Measurements from ENCODE around the gene SLC6A12.
A peak's percentile ranks its signal among the peaks of the same experiment; 100 is the strongest.

The SLC6A12 gene

GRCh38 chr12:212715-213526 lies 1.0 kb downstream of the SLC6A12 start:
- peak overlapping the region in 1 of 2 donors; percentile 22 for H3K4me3 ChIP-seq (ENCODE audit: low read length in 2 of 2)
- peak overlapping the region; percentile 8 for H3K23ac ChIP-seq (ENCODE audit: low read depth, low read length, poor library complexity)
- H2BK15ac ChIP-seq (ENCODE audit: low read length) = peak overlapping the region; percentile 25
- no peak overlapping the region for H3K4me2 ChIP-seq (ENCODE audit: insufficient read depth, low read length, poor library complexity, severe bottlenecking)
- no peak overlapping the region for H3K27ac ChIP-seq (replicated peaks; ENCODE audit: low read length)
- H2AK5ac ChIP-seq (ENCODE audit: low read depth, low read length) = peak overlapping the region; percentile 90
- H4K91ac ChIP-seq (ENCODE audit: low read depth, low read length, poor library complexity) = no peak overlapping the region
- no peak overlapping the region for H2AFZ ChIP-seq (ENCODE audit: low read length)
- H3K36me3 ChIP-seq (replicated peaks in 1 of 2; ENCODE audit: control insufficient read depth in 2 of 2, insufficient read depth in 2 of 2, low read length in 2 of 2) = no peaks in the 10 kb centered on the region
- no peak overlapping the region for H3K4ac ChIP-seq (ENCODE audit: low read length)
- H3K18ac ChIP-seq (ENCODE audit: low read length) = peak overlapping the region; percentile 89
- H3K27me3 ChIP-seq (ENCODE audit: control insufficient read depth in 3 of 3, insufficient read depth in 3 of 3, low read depth in 1 of 3, low read length in 3 of 3) = peaks cover 0 to 67% (median 0%) of the 10 kb centered on the region in 3 experiments
- no peak overlapping the region for H3K14ac ChIP-seq (ENCODE audit: low read length)
- H3K4me1 ChIP-seq (ENCODE audit: control insufficient read depth in 2 of 2, insufficient read depth in 1 of 2, low read depth in 1 of 2, low read length in 2 of 2) = peaks cover 6 to 22% of the 10 kb centered on the region in 2 donors
- no peak overlapping the region for H2BK5ac ChIP-seq (ENCODE audit: low read length)
- H4K8ac ChIP-seq (ENCODE audit: low read depth, low read length) = no peak overlapping the region
- no peak overlapping the region for H2BK120ac ChIP-seq (ENCODE audit: low read depth, low read length)
- no peak overlapping the region for H2BK12ac ChIP-seq (ENCODE audit: low read length)
- DNase-seq (ENCODE audit: low spot score) = no peak
- no peak overlapping the region for H3K9ac ChIP-seq (ENCODE audit: low read depth, low read length, poor library complexity)
- WGBS, 2 donors (ENCODE audit: extremely low coverage in 2 of 2, insufficient read length in 2 of 2, insufficient replicate concordance in 1 of 2) = no CpG with 5 or more reads among the region's 22 CpGs
- H3K9me3 ChIP-seq (replicated peaks in 1 of 2; ENCODE audit: control insufficient read depth in 2 of 2, insufficient read depth in 1 of 2, low read depth in 1 of 2, low read length in 2 of 2) = no peaks in the 10 kb centered on the region
- H3K79me1 ChIP-seq (ENCODE audit: low read depth, low read length) = no peaks in the 10 kb centered on the region

- Histone ChIP-seq H3K27me3 (ENCODE audit: control insufficient read depth in 3 of 3, insufficient read depth in 3 of 3, low read depth in 1 of 3, low read length in 3 of 3) (peaks cover 0 to 71% (median 0%) of the 10 kb centered on the region in 3 experiments), H3K4me1 (ENCODE audit: control insufficient read depth in 2 of 2, insufficient read depth in 1 of 2, low read depth in 1 of 2, low read length in 2 of 2) (peaks cover 6 to 22% of the 10 kb centered on the region in 2 donors), H2BK15ac (ENCODE audit: low read length) (no peak overlapping the region), H3K79me1 (ENCODE audit: low read depth, low read length) (no peaks in the 10 kb centered on the region), H3K14ac (ENCODE audit: low read length) (no peak overlapping the region), H4K91ac (ENCODE audit: low read depth, low read length, poor library complexity) (no peak overlapping the region), H2BK120ac (ENCODE audit: low read depth, low read length) (no peak overlapping the region), H2AFZ (ENCODE audit: low read length) (no peak overlapping the region), H2AK5ac (ENCODE audit: low read depth, low read length) (no peak overlapping the region), H3K9me3 (replicated peaks in 1 of 2; ENCODE audit: control insufficient read depth in 2 of 2, insufficient read depth in 1 of 2, low read depth in 1 of 2, low read length in 2 of 2) (no peaks in the 10 kb centered on the region), H4K8ac (ENCODE audit: low read depth, low read length) (no peak overlapping the region), H3K4ac (ENCODE audit: low read length) (no peak overlapping the region), H2BK5ac (ENCODE audit: low read length) (no peak overlapping the region), H3K18ac (ENCODE audit: low read length) (peak overlapping the region; percentile 51), H3K36me3 (replicated peaks in 1 of 2; ENCODE audit: control insufficient read depth in 2 of 2, insufficient read depth in 2 of 2, low read length in 2 of 2) (no peaks in the 10 kb centered on the region), H3K4me2 (ENCODE audit: insufficient read depth, low read length, poor library complexity, severe bottlenecking) (no peak overlapping the region), H2BK12ac (ENCODE audit: low read length) (no peak overlapping the region), H3K23ac (ENCODE audit: low read depth, low read length, poor library complexity) (no peak overlapping the region), H3K9ac (ENCODE audit: low read depth, low read length, poor library complexity) (no peak overlapping the region), H3K27ac (replicated peaks; ENCODE audit: low read length) (no peak overlapping the region), H3K4me3 (ENCODE audit: low read length in 2 of 2) (no peak overlapping the region)
- 100% methylated on average over 2 of the region's 8 CpGs; no CpG with 5 or more reads in 1 of the 2 donors for WGBS, 2 donors (ENCODE audit: extremely low coverage in 2 of 2, insufficient read length in 2 of 2, insufficient replicate concordance in 1 of 2)
- DNase-seq (ENCODE audit: low spot score) = no peak
These were observed 1.6 kb downstream of the SLC6A12 start for GRCh38 chr12:212415-212714.

GRCh38 chr12:211639-212414 lies 2.1 kb downstream of the SLC6A12 start:
- peaks cover 6 to 22% of the 10 kb centered on the region in 2 donors for H3K4me1 ChIP-seq (ENCODE audit: control insufficient read depth in 2 of 2, insufficient read depth in 1 of 2, low read depth in 1 of 2, low read length in 2 of 2)
- H3K4me3 ChIP-seq (ENCODE audit: low read length in 2 of 2) = no peak overlapping the region
- no CpG with 5 or more reads among the region's 16 CpGs for WGBS, 2 donors (ENCODE audit: extremely low coverage in 2 of 2, insufficient read length in 2 of 2, insufficient replicate concordance in 1 of 2)
- H2AFZ ChIP-seq (ENCODE audit: low read length) = no peak overlapping the region
- DNase-seq (ENCODE audit: low spot score) = no peak
- no peak overlapping the region for H3K4me2 ChIP-seq (ENCODE audit: insufficient read depth, low read length, poor library complexity, severe bottlenecking)
- no peaks in the 10 kb centered on the region for H3K36me3 ChIP-seq (replicated peaks in 1 of 2; ENCODE audit: control insufficient read depth in 2 of 2, insufficient read depth in 2 of 2, low read length in 2 of 2)
- no peak overlapping the region for H2BK15ac ChIP-seq (ENCODE audit: low read length)
- H4K91ac ChIP-seq (ENCODE audit: low read depth, low read length, poor library complexity) = no peak overlapping the region
- peaks cover 0 to 73% (median 0%) of the 10 kb centered on the region in 3 experiments for H3K27me3 ChIP-seq (ENCODE audit: control insufficient read depth in 3 of 3, insufficient read depth in 3 of 3, low read depth in 1 of 3, low read length in 3 of 3)
- no peak overlapping the region for H3K23ac ChIP-seq (ENCODE audit: low read depth, low read length, poor library complexity)
- no peak overlapping the region for H2AK5ac ChIP-seq (ENCODE audit: low read depth, low read length)
- no peak overlapping the region for H2BK120ac ChIP-seq (ENCODE audit: low read depth, low read length)
- no peak overlapping the region for H3K27ac ChIP-seq (replicated peaks; ENCODE audit: low read length)
- no peaks in the 10 kb centered on the region for H3K9me3 ChIP-seq (replicated peaks in 1 of 2; ENCODE audit: control insufficient read depth in 2 of 2, insufficient read depth in 1 of 2, low read depth in 1 of 2, low read length in 2 of 2)
- H3K18ac ChIP-seq (ENCODE audit: low read length) = peak overlapping the region; percentile 51
- H3K4ac ChIP-seq (ENCODE audit: low read length) = no peak overlapping the region
- H3K14ac ChIP-seq (ENCODE audit: low read length) = peak overlapping the region; percentile 15
- no peak overlapping the region for H4K8ac ChIP-seq (ENCODE audit: low read depth, low read length)
- no peak overlapping the region for H3K9ac ChIP-seq (ENCODE audit: low read depth, low read length, poor library complexity)
- no peaks in the 10 kb centered on the region for H3K79me1 ChIP-seq (ENCODE audit: low read depth, low read length)
- H2BK5ac ChIP-seq (ENCODE audit: low read length) = no peak overlapping the region
- no peak overlapping the region for H2BK12ac ChIP-seq (ENCODE audit: low read length)

GRCh38 chr12:211142-211465 lies 2.9 kb downstream of the SLC6A12 start:
- no peak overlapping the region for H2AK5ac ChIP-seq (ENCODE audit: low read depth, low read length)
- no peaks in the 10 kb centered on the region for H3K79me1 ChIP-seq (ENCODE audit: low read depth, low read length)
- DNase-seq (ENCODE audit: low spot score) = no peak
- no CpG with 5 or more reads among the region's 3 CpGs for WGBS, 2 donors (ENCODE audit: extremely low coverage in 2 of 2, insufficient read length in 2 of 2, insufficient replicate concordance in 1 of 2)
- H4K91ac ChIP-seq (ENCODE audit: low read depth, low read length, poor library complexity) = no peak overlapping the region
- H2BK12ac ChIP-seq (ENCODE audit: low read length) = no peak overlapping the region
- no peak overlapping the region for H3K18ac ChIP-seq (ENCODE audit: low read length)
- no peak overlapping the region for H2AFZ ChIP-seq (ENCODE audit: low read length)
- no peaks in the 10 kb centered on the region for H3K36me3 ChIP-seq (replicated peaks in 1 of 2; ENCODE audit: control insufficient read depth in 2 of 2, insufficient read depth in 2 of 2, low read length in 2 of 2)
- no peak overlapping the region for H3K4me2 ChIP-seq (ENCODE audit: insufficient read depth, low read length, poor library complexity, severe bottlenecking)
- H3K23ac ChIP-seq (ENCODE audit: low read depth, low read length, poor library complexity) = no peak overlapping the region
- H3K14ac ChIP-seq (ENCODE audit: low read length) = no peak overlapping the region
- H3K27me3 ChIP-seq (ENCODE audit: control insufficient read depth in 3 of 3, insufficient read depth in 3 of 3, low read depth in 1 of 3, low read length in 3 of 3) = peaks cover 0 to 80% (median 0%) of the 10 kb centered on the region in 3 experiments
- H4K8ac ChIP-seq (ENCODE audit: low read depth, low read length) = no peak overlapping the region
- no peak overlapping the region for H2BK5ac ChIP-seq (ENCODE audit: low read length)
- no peak overlapping the region for H2BK120ac ChIP-seq (ENCODE audit: low read depth, low read length)
- peaks cover 6 to 22% of the 10 kb centered on the region in 2 donors for H3K4me1 ChIP-seq (ENCODE audit: control insufficient read depth in 2 of 2, insufficient read depth in 1 of 2, low read depth in 1 of 2, low read length in 2 of 2)
- no peak overlapping the region for H2BK15ac ChIP-seq (ENCODE audit: low read length)
- H3K9ac ChIP-seq (ENCODE audit: low read depth, low read length, poor library complexity) = no peak overlapping the region
- H3K9me3 ChIP-seq (replicated peaks in 1 of 2; ENCODE audit: control insufficient read depth in 2 of 2, insufficient read depth in 1 of 2, low read depth in 1 of 2, low read length in 2 of 2) = no peaks in the 10 kb centered on the region
- no peak overlapping the region for H3K27ac ChIP-seq (replicated peaks; ENCODE audit: low read length)
- H3K4me3 ChIP-seq (ENCODE audit: low read length in 2 of 2) = no peak overlapping the region
- no peak overlapping the region for H3K4ac ChIP-seq (ENCODE audit: low read length)

All from neuronal stem cell (in vitro differentiated cells).